ENCODE results near the gene ZNF385D. TPM values are rescaled to one million over a fixed set of nuclear protein-coding genes. Genes with fewer than 3 reads are reported as not detected.

Gene ZNF385D
- total RNA-seq, 1 experiment from 2014 or later = 0.28 TPM

DNA sequence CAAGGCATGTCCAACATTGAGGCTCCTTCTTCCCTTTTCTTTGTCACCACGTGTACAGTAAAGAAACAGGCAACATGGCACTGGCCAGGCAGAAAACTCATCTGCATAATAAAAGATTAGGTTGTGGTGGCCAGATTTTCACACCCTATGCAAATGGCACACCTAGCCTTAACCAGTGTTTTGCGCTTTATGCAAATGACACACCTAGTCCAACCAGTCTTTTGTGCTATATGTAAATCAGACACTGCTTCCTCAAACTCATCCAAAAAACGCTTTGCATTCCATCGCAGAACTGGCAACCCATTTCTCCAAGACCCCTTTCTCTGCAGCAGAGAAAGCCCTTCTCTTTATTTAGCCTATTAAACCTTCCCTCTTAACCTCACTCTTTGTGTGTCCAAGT, 109.1 kb downstream of the ZNF385D start:
- intact Hi-C loops (cut with micrococcal nuclease; ENCODE audit: unreplicated experiment) = no loop called here
- DNase-seq = no peak
- no TSS peak for BruUV-seq (replicated peaks)
- H3K9me2 ChIP-seq (ENCODE audit: insufficient read depth) = 0 out of 2 replicates have a peak, but pooled peaks cover 3% of the 10 kb centered on the region
- no peaks in the 10 kb centered on the region for H3K27me3 ChIP-seq (ENCODE audit: insufficient read depth, low read depth)
- no peaks in the 10 kb centered on the region for H3K79me2 ChIP-seq (ENCODE audit: low read depth)
- H3K27ac ChIP-seq = no peak overlapping the region
- no peak overlapping the region for H3K4me3 ChIP-seq
- no peaks in the 10 kb centered on the region for H3K4me1 ChIP-seq (replicated peaks; ENCODE audit: insufficient read depth)
- H4K20me1 ChIP-seq (ENCODE audit: insufficient read depth) = no peaks in the 10 kb centered on the region
- H3K4me2 ChIP-seq = no peak overlapping the region
- H3F3A ChIP-seq (ENCODE audit: insufficient read depth, low read depth) = no peaks in the 10 kb centered on the region
- ChIA-PET CTCF (no interaction called here), POLR2A (ENCODE audit: unreplicated experiment) (no interaction called here)
- TF ChIP-seq, protein P1, sequence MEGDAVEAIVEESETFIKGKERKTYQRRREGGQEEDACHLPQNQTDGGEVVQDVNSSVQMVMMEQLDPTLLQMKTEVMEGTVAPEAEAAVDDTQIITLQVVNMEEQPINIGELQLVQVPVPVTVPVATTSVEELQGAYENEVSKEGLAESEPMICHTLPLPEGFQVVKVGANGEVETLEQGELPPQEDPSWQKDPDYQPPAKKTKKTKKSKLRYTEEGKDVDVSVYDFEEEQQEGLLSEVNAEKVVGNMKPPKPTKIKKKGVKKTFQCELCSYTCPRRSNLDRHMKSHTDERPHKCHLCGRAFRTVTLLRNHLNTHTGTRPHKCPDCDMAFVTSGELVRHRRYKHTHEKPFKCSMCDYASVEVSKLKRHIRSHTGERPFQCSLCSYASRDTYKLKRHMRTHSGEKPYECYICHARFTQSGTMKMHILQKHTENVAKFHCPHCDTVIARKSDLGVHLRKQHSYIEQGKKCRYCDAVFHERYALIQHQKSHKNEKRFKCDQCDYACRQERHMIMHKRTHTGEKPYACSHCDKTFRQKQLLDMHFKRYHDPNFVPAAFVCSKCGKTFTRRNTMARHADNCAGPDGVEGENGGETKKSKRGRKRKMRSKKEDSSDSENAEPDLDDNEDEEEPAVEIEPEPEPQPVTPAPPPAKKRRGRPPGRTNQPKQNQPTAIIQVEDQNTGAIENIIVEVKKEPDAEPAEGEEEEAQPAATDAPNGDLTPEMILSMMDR (conservative IDR thresholded peaks at IDR 0.05) = no peak
- no peak for TF ChIP-seq EZH2 (IDR thresholded peaks at IDR 0.05; ENCODE audit: low read depth)
- no peaks in the 10 kb centered on the region for H3K36me3 ChIP-seq (ENCODE audit: low read depth)
- no peak overlapping the region for H2AFZ ChIP-seq
- no peaks in the 10 kb centered on the region for H3K9me3 ChIP-seq (ENCODE audit: insufficient read depth, low read depth)

DNA sequence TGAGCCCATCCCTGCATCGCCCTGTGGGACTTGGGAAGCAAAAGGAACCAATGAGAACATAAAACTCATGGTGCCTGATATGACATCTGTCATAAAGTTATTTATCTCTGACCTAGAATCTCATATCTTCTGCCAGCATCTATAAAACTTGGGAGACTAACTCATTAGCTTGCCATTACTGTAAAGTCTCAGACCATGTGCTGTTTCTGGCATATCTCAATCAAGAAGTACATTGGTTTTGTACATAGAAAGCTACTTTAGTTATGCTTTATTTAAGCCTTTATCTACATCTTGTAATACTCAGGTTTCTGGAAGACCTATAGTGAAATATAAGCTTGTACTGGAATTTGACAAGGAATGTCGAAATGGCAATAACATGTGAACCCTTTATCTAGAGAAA, 112.5 kb downstream of the ZNF385D start:
- no peaks in the 10 kb centered on the region for H4K20me1 ChIP-seq (ENCODE audit: insufficient read depth)
- CTCF ChIA-PET = no interaction called here
- TF ChIP-seq EZH2 (IDR thresholded peaks at IDR 0.05; ENCODE audit: low read depth) = no peak
- TF ChIP-seq, protein P1 (conservative IDR thresholded peaks at IDR 0.05) = no peak
- H3K9me2 ChIP-seq (ENCODE audit: insufficient read depth) = 0 out of 2 replicates have a peak, but pooled peaks cover 3% of the 10 kb centered on the region
- no TSS peak for BruUV-seq (replicated peaks)
- no peaks in the 10 kb centered on the region for H3K9me3 ChIP-seq (ENCODE audit: insufficient read depth, low read depth)
- H3K27me3 ChIP-seq (ENCODE audit: insufficient read depth, low read depth) = no peaks in the 10 kb centered on the region
- DNase-seq = no peak
- no peaks in the 10 kb centered on the region for H3K36me3 ChIP-seq (ENCODE audit: low read depth)
- H3K27ac ChIP-seq = no peak overlapping the region
- no peak overlapping the region for H3K4me2 ChIP-seq
- POLR2A ChIA-PET (ENCODE audit: unreplicated experiment) = no interaction called here
- H3K4me3 ChIP-seq = no peak overlapping the region
- intact Hi-C loops (cut with micrococcal nuclease; ENCODE audit: unreplicated experiment) = no loop called here
- no peaks in the 10 kb centered on the region for H3F3A ChIP-seq (ENCODE audit: insufficient read depth, low read depth)
- H2AFZ ChIP-seq = no peak overlapping the region
- H3K79me2 ChIP-seq (ENCODE audit: low read depth) = no peaks in the 10 kb centered on the region
- no peaks in the 10 kb centered on the region for H3K4me1 ChIP-seq (replicated peaks; ENCODE audit: insufficient read depth)

DNA sequence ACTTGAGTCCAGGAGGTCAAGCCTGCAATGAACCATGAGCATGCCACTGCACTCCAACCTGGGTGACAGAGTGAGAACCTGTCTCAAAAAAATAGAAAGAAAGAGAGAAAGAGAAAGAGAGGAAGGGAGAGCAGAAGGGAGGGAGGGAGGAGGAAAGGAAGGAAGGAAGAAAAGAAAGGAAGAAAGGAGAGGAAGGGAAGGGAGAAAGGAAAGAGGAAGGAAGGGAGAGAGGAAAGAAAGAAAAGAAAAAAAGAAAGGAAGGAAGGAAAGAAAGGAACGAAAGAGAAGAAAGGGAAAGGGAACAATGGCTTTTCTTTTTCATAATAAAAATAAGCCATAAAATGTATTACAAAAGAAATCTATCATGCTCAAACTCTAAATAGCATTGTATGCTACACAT, 116.9 kb downstream of the ZNF385D start:
- H3K27ac ChIP-seq = no peak overlapping the region
- DNase-seq = no peak
- H3F3A ChIP-seq (ENCODE audit: insufficient read depth, low read depth) = no peaks in the 10 kb centered on the region
- no peaks in the 10 kb centered on the region for H4K20me1 ChIP-seq (ENCODE audit: insufficient read depth)
- H3K9me2 ChIP-seq (ENCODE audit: insufficient read depth) = no peaks in the 10 kb centered on the region
- H2AFZ ChIP-seq = no peak overlapping the region
- H3K79me2 ChIP-seq (ENCODE audit: low read depth) = no peaks in the 10 kb centered on the region
- intact Hi-C loops (cut with micrococcal nuclease; ENCODE audit: unreplicated experiment) = no loop called here
- H3K9me3 ChIP-seq (ENCODE audit: insufficient read depth, low read depth) = no peaks in the 10 kb centered on the region
- POLR2A ChIA-PET (ENCODE audit: unreplicated experiment) = no interaction called here
- no peak for TF ChIP-seq EZH2 (IDR thresholded peaks at IDR 0.05; ENCODE audit: low read depth)
- TF ChIP-seq, protein P1 (conservative IDR thresholded peaks at IDR 0.05) = no peak
- no peak overlapping the region for H3K4me2 ChIP-seq
- H3K4me1 ChIP-seq (replicated peaks; ENCODE audit: insufficient read depth) = no peaks in the 10 kb centered on the region
- no TSS peak for BruUV-seq (replicated peaks)
- CTCF ChIA-PET = no interaction called here
- H3K27me3 ChIP-seq (ENCODE audit: insufficient read depth, low read depth) = no peaks in the 10 kb centered on the region
- no peak overlapping the region for H3K4me3 ChIP-seq
- no peaks in the 10 kb centered on the region for H3K36me3 ChIP-seq (ENCODE audit: low read depth)

Data from PC-9 (cell line).